ENCODE data around the gene C1orf35.

Gene C1orf35

DNA sequence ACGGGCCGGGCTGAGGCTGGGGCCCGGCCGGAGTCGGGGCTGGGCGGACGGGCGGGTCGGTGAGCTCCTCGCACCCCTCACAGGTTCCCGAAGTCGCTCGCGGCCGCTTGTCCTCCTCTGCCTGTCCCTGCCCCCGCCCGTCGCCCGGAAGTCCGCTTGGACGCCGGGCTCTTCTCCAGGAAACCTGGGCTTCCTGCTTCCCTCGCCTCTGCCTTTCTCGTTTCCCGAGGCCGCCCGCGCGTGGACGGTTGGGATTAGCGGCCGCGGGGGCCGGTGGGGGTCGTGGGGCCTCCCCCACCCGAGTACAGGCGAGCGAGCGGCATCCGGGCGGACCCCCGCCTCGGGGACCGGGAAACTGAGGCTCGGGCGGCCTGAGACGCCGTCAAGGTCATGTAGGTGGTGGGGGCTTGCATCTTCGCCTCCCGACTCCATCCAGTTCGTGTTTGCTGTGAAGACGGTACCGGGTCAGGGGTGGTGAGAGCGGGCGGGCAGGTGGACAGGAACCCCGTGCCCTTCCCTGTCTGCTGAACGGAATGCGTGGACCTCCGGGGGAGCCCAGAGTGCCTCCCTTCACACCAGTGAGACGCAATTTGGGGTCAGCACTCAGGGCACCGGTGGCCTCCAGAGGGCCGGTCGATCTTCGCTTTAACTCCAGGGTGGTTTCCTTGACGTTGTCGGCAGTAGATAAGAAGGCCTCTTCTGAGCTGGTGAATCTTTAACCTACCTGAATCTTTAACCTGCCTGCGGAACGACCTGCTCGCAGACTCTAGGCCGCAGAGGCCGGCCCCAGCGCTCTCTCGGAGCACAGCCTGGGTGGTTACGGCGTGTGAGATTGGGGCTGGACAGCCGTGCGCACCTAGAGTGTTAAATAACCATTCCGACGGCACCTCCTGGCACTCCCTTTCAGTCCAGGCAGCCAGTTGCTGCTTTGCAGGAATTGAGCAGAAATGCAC lies 19.9 kb downstream of the C1orf35 start:
- Histone ChIP-seq H3K9ac (ENCODE audit: low read length) (peak overlapping the region; percentile 100), H3K4me3 (ENCODE audit: low read length) (peak overlapping the region; percentile 100), H3K27me3 (replicated peaks; ENCODE audit: insufficient read depth, low read length) (no peaks in the 10 kb centered on the region), H3K27ac (ENCODE audit: low read length) (peak overlapping the region; percentile 91), H3K9me2 (replicated peaks; ENCODE audit: insufficient read depth, low read length) (no peaks in the 10 kb centered on the region), H3K9me3 (replicated peaks; ENCODE audit: insufficient read depth, low read length) (no peaks in the 10 kb centered on the region), H3K36me3 (replicated peaks; ENCODE audit: insufficient read depth, low read length) (no peaks in the 10 kb centered on the region), H4K20me1 (ENCODE audit: insufficient read depth, low read length) (peaks cover 43% of the 10 kb centered on the region), H3K79me2 (ENCODE audit: low read length) (peaks cover 90% of the 10 kb centered on the region), H3F3A (ENCODE audit: insufficient read depth, low read length) (peaks cover 51% of the 10 kb centered on the region), H2AFZ (ENCODE audit: low read length) (no peak overlapping the region), H3K4me1 (ENCODE audit: low read length) (peaks cover 47% of the 10 kb centered on the region), H3K4me2 (ENCODE audit: low read depth, low read length) (peak overlapping the region; percentile 96)
- peak; percentile 55 for DNase-seq
- TF ChIP-seq EZH2phosphoT487 (IDR thresholded peaks at IDR 0.05; ENCODE audit: low read length) (no peak), EZH2 (optimal IDR thresholded peaks at IDR 0.05; ENCODE audit: low read depth, low read length) (no peak)
- TF ChIP-seq, protein P1, sequence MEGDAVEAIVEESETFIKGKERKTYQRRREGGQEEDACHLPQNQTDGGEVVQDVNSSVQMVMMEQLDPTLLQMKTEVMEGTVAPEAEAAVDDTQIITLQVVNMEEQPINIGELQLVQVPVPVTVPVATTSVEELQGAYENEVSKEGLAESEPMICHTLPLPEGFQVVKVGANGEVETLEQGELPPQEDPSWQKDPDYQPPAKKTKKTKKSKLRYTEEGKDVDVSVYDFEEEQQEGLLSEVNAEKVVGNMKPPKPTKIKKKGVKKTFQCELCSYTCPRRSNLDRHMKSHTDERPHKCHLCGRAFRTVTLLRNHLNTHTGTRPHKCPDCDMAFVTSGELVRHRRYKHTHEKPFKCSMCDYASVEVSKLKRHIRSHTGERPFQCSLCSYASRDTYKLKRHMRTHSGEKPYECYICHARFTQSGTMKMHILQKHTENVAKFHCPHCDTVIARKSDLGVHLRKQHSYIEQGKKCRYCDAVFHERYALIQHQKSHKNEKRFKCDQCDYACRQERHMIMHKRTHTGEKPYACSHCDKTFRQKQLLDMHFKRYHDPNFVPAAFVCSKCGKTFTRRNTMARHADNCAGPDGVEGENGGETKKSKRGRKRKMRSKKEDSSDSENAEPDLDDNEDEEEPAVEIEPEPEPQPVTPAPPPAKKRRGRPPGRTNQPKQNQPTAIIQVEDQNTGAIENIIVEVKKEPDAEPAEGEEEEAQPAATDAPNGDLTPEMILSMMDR (IDR thresholded peaks at IDR 0.05; ENCODE audit: low read length), result no peak

DNA sequence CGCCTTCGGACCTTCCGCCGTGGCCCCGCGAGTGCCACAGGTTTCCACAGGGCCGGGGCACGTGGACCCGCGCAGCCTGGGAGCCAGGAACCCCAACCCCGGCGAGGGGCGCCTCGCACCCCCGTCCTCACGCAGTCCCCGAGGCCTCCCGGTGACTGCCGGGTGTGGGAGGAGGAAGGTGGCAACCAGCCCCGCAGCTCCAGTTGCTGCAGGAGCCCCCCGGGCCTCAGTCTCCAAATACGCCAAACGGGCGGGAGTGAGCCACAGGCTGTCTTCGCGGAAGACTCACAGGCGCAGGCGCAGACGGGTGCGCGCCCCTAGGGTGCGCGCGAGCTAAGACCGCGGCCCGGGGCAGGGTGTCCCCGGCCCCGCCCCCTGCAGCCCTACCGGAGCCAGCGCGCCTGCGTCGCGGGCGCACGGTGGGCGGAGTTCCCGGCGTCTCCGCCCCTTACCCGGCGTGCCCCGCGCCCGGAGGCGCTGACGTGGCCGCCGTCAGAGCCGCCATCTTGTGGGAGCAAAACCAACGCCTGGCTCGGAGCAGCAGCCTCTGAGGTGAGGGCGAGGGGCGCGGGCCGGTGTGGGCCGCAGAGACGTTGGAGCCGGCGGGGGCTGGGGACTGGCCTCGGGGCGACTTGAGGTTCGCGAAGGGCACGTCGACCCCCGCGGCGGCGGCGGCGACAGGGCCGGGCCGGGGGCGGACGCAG lies 20.8 kb downstream of the C1orf35 start, which contains the start of gene ARF1:
Gene ARF1, plus strand, starts transcription at position 495 of the 704 bp plus-strand sequence. CDS start 14,407 bp downstream, outside the sequence.
- Histone ChIP-seq H3K27ac (ENCODE audit: low read length) (peak within 1 kb of the TSS; percentile 91), H3K4me2 (ENCODE audit: low read depth, low read length) (peak within 1 kb of the TSS; percentile 99)

DNA sequence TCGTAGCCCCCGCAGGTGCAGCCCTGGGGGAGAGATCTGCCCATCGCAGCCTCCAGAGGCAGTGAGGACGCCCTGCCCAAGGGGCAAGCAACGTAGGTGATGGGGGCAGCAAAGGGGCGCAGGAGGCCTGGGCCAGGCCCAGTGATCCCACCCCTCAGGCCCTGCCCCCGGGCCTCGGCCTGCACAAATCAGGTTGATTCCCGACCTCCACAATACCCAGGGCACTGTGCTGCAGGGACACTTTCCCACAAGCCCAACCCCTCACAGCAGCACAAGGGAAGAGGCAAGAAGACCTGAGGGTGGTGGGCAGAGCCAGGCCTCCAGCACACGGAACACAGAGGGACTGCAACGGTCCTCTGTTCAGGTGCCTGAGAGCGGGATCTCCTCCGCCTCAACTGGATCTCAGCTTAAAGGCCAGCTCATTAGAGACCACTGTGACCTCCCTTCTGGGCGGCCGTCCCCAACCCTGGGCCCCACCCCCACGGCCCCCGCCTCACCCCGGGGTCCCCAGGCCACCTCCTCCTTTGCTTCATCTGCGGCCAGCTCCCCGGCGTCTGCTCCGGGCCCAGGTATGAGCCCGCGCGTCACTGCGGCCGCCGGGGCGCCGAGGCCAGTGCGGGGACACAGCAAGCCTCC lies 21.4 kb downstream of the C1orf35 start:
- peaks cover 32% of the 10 kb centered on the region for H3K4me1 ChIP-seq (ENCODE audit: low read length)
- H3K9ac ChIP-seq (ENCODE audit: low read length), result peak overlapping the region; percentile 100
- H4K20me1 ChIP-seq (ENCODE audit: insufficient read depth, low read length), result peaks cover 28% of the 10 kb centered on the region
- H3K27ac ChIP-seq (ENCODE audit: low read length), result peak overlapping the region; percentile 54
- TF ChIP-seq EZH2 (optimal IDR thresholded peaks at IDR 0.05; ENCODE audit: low read depth, low read length), result no peak
- no peak for TF ChIP-seq EZH2phosphoT487 (IDR thresholded peaks at IDR 0.05; ENCODE audit: low read length)
- TF ChIP-seq, protein P1 (IDR thresholded peaks at IDR 0.05; ENCODE audit: low read length), result no peak
- peaks cover 75% of the 10 kb centered on the region for H3K79me2 ChIP-seq (ENCODE audit: low read length)
- H2AFZ ChIP-seq (ENCODE audit: low read length), result peak overlapping the region; percentile 82
- H3K27me3 ChIP-seq (replicated peaks; ENCODE audit: insufficient read depth, low read length), result no peaks in the 10 kb centered on the region
- H3K4me2 ChIP-seq (ENCODE audit: low read depth, low read length), result peak overlapping the region; percentile 99
- DNase-seq, result peak; percentile 42
- no peaks in the 10 kb centered on the region for H3K36me3 ChIP-seq (replicated peaks; ENCODE audit: insufficient read depth, low read length)
- H3K4me3 ChIP-seq (ENCODE audit: low read length), result peak overlapping the region; percentile 92
- H3F3A ChIP-seq (ENCODE audit: insufficient read depth, low read length), result peaks cover 36% of the 10 kb centered on the region
- no peaks in the 10 kb centered on the region for H3K9me2 ChIP-seq (replicated peaks; ENCODE audit: insufficient read depth, low read length)
- no peaks in the 10 kb centered on the region for H3K9me3 ChIP-seq (replicated peaks; ENCODE audit: insufficient read depth, low read length)

More for the DNA sequence above, 20.8 kb downstream of the C1orf35 start, which contains the start of gene ARF1:
- Histone ChIP-seq H3K27me3 (replicated peaks; ENCODE audit: insufficient read depth, low read length) (no peaks in the 10 kb centered on the region), H3K4me3 (ENCODE audit: low read length) (peak within 1 kb of the TSS; percentile 100), H3K9ac (ENCODE audit: low read length) (peak within 1 kb of the TSS; percentile 100), H3K79me2 (ENCODE audit: low read length) (peaks cover 81% of the 10 kb centered on the region), H3K9me3 (replicated peaks; ENCODE audit: insufficient read depth, low read length) (no peaks in the 10 kb centered on the region), H2AFZ (ENCODE audit: low read length) (peak within 1 kb of the TSS; percentile 82), H3K36me3 (replicated peaks; ENCODE audit: insufficient read depth, low read length) (no peaks in the 10 kb centered on the region), H3K9me2 (replicated peaks; ENCODE audit: insufficient read depth, low read length) (no peaks in the 10 kb centered on the region), H3F3A (ENCODE audit: insufficient read depth, low read length) (peaks cover 43% of the 10 kb centered on the region), H4K20me1 (ENCODE audit: insufficient read depth, low read length) (peaks cover 35% of the 10 kb centered on the region), H3K4me1 (ENCODE audit: low read length) (peaks cover 39% of the 10 kb centered on the region)
- DNase-seq, result peak; percentile 98
- TF ChIP-seq, protein P1 (IDR thresholded peaks at IDR 0.05; ENCODE audit: low read length), result no peak
- TF ChIP-seq EZH2phosphoT487 (IDR thresholded peaks at IDR 0.05; ENCODE audit: low read length) (no peak), EZH2 (optimal IDR thresholded peaks at IDR 0.05; ENCODE audit: low read depth, low read length) (no peak)
